Raji (cell line): ENCODE measurements around the gene KIF16B.

Experiments
- POLR2A ChIP-seq: IDR thresholded peaks from 2 replicates; pipeline ENCODE4 v1.6.1; 2011; ENCODE audit warnings: low read depth, low read length, control low read depth; ENCODE audit not compliant: insufficient read depth

KIF16B gene

DNA sequence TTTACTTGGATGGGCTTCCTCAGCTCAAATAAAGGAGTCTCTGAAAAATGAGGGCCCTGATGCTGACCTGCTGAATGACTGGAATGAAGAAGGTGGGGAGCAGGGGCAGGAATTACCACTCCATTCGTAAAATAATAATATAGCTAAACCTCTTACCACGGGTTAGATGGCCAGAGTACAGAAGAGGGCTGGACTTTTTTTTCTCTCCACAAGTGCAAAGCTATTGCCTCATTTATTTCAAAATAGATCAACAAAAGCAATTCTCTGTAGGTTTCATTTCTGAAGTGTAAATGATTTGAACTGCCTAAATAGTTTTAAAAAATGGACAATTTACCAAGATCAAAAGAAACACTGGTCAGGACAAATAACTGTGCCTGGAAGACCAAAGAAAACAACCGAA is 256.7 kb downstream of the KIF16B start:
- TF ChIP-seq POLR2A: no peak

DNA sequence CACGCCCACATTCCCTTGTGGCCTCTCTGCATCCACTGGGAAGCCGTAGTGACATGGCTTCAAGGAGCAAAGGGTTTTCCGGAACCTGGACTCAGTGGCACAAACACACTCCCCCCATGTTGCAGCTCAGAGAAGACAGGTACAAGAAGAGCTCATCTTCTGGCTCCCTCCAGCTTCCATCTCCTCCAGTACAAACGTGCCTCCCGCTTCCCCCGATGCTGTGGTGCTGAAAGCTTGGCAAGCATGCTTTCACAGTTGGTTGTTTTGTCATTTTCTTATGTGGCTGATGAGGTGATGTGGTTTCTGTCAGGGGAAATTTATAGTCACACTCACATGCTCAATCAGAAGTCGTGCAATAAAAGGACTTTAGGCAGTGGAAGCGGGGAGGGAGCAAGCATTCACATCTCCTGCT is 258.5 kb downstream of the KIF16B start:
- TF ChIP-seq POLR2A: no peak

DNA sequence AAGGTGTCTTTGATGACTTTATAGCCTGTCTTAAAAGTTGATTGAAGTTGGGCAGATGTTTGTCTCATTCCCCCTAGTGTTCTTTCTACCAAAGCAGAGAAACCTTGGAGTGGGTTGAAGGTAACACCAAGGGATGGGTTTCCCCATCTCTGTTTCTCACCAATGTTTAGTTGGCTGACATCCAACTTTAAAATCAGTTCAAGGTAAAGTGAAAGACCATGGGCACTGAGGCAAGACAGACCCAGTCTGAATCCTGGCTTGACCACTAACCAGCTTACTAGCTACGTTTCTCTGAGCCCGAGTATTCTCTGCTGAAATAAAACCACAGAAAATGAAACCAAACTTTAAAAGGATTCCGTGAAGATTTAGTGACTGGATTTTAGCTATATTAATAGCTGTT is 258.9 kb downstream of the KIF16B start:
- TF ChIP-seq POLR2A: no peak

DNA sequence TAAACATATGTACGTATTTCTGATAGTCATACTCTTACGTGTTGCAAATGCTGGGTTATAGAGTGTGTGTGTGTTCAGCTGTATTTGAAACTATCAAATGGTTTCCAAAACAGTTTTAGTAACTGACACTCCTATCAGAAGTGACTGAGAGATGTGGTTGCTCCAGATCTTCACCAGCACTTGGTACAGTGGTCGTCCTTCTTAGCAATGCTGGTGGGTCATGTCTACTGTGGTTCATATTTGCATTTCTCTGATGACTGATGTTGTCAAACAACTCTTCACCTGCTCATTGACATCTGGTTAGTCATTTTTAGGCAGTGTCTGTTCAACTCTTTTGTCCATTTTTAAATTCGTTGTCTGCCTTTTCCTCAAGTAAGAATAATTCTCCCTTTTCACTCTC is 259.3 kb downstream of the KIF16B start:
- no peak for TF ChIP-seq POLR2A

DNA sequence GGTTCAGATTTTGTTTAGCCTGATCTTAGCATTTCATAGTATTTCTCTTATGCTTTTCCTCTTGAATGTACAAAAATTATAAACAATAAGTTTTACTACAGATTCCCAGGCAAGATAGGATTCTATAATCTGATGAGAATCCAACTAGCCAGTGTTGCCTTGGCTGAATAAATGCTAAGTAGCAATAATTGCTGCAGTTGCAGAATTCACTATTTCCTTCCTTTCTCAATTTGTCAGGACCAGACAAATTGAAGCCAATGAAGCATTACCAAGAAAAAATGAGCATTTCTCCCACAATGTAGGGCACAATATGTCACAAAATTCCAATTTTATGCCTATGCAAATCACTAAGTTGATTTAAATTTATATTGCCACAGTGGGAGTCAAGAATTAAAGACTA is 260.2 kb downstream of the KIF16B start:
- TF ChIP-seq POLR2A: no peak

DNA sequence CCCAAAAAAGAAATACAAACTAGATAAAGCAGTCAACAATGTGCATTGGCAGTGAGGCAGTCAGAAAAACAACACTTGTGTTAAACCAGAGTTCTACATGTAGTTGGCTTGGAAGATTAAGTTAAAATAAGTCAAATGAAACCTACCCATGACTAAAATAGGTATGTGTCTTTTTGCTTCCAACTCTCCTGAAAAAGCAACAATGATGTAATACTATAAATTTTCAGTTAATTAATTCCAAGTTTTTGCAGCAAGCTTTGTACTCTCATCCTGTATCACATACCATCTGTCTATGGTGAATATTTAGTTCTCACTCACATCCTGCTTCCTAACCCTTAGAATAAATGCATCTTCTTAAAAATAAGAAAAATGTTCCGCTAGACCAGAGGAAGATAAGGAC is 261.5 kb downstream of the KIF16B start:
- no peak for TF ChIP-seq POLR2A

DNA sequence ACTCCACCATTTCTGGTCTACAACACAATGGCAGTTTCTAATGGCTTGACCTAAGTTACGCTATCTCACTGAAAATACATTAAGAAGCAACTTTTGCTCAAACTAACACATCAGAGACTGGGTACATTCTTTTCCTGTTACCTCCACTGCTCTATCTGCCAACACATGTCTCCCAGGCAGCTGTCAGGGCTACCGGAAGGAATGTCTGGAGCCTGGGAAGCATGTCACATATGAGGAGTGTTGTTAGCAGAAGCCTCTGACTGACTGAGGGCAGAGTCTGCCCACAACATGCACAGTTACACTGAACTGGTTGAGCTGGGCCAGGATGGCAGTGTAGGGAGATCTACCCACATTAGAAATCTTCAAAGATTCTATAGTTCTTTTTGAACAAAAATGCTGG is 264.5 kb downstream of the KIF16B start:
- no peak for TF ChIP-seq POLR2A

DNA sequence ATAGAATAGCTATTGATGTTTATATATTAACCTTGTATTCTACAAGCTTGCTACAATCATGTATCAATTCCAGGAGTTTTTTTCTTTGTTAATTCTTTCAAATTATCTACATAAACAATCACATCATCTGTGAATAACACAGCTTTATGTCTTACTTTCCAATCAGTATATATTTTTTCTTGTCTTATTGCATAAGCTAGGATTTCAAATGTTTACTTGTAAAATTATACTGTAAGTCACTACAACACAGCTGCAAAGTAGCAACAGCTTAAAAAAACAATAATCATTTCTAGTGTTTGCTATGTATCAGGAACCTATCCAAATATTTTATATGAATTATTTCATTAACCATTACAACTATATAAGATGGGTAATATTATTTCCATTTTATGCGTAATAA is 270.4 kb downstream of the KIF16B start:
- TF ChIP-seq POLR2A: no peak

DNA sequence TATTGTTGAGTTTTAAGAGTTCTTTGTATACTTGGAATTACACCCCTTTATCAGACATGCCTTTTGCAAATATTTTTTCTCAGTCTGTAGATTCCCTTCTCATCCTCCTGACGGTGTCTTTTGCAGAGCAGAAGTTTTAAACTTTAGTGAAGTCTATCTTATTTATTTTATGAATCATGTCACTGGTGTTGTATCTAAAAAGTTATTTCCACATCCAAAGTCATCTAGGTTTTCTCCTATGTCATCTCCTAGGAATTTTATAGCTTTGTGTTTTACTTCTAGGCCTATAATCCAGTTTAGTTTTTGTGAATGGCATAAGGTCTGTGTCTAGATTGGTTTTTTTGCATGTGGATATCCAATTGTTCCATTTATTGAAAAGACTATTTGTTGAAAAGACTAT is 271.3 kb downstream of the KIF16B start:
- TF ChIP-seq POLR2A: no peak

DNA sequence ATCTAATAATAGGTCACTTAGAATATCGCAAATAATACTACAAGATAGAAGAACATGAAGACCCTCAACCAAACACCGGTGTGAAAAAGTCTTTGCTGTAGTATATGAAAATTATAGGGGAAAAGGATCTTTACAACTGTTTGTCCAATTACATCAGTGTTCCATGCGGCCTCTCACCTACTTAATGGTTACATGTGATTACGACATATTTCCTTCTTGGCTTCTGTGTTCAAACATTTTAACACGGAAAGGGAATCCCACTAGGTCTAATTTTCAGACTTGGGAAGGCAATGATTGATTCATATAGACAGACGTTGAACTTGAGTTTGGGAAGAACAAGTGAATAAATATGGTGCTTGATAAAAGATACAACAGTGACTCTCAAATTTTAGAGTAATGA is 273.4 kb downstream of the KIF16B start:
- TF ChIP-seq POLR2A: no peak

DNA sequence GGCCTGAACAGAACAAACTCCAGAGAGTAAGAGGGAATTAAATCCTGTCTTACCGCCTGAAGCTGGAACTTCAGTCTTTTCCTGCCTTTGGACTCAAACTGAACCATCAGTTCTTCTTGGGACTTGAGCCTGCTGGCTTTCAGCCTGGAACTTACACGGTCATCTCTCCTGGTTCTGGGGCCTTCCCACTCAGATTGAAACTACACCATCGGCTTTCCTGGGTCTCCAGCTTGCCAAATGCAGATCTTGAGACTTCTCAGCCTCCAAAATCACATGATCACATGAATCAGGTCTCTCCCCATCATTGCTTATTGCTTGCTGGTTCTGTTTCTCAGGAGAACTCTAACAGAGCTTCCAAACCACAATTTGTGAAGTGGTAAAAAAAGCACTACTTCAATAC is 276.3 kb downstream of the KIF16B start:
- no peak for TF ChIP-seq POLR2A

DNA sequence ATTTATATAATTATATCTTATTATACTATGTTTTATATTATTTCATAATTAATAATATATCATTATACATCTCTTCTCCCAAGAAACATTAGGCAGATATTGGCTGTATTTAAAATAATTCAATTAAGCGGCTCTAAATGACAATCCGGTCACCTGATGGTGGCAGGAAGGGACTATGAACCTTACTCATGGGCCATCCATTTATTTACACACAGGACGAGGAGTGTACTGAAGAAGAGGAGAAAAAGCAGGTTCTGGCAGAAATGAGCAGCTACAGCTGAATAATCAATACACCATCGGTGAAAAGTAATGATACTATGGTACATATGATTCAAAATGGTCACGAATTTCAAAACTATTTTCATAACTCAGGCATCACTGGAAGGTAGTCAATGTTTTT is 277.7 kb downstream of the KIF16B start:
- TF ChIP-seq POLR2A: no peak

DNA sequence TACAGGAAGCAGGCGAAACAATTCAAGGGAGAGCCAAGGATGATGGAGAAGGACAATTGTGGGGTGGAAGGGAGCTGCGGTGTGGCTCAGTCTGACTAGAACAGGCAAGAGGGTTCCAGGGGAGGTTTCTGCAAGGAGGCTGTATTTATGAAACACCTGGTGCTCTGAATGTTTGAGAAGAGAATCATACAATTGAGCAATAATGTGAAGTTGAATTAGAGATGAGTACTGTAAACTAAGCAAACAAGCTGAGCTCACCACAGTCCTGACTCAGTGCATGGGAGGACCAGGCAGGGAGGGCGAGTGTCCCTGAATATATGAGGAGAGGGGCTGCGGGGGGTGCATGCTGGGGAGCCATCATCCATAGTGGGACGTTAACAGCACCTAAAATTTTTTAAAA is 279.7 kb downstream of the KIF16B start:
- no peak for TF ChIP-seq POLR2A

DNA sequence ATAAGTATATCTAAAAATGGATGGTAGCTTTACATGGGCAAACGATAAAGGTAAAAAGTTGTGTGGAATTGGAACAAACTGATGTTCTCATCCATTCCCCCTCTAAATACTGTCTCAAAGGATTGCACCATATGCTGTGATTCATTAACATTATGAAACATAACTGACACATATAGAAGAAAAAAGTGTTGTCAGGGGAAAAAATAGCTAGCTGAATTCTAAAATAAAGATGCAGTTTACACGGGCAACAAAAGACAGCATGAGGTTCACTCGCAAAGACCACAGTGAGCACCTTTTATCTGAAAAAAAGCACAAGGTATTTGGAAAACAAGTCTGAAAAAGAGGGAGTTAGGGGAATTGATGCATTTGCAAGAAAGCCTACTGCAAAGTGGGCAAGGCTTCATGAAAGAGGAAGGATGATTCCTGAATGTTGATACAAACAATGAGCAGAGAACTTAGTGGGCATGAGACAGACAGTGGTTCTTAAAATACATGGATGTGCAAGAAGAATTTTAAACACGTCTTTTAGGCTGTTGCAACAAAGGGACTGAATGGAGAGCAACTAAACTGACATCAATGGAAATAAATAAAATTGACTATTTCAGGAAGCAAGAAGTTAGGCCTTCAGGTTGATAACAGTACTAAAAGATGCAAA is 280.9 kb downstream of the KIF16B start:
- TF ChIP-seq POLR2A: no peak

DNA sequence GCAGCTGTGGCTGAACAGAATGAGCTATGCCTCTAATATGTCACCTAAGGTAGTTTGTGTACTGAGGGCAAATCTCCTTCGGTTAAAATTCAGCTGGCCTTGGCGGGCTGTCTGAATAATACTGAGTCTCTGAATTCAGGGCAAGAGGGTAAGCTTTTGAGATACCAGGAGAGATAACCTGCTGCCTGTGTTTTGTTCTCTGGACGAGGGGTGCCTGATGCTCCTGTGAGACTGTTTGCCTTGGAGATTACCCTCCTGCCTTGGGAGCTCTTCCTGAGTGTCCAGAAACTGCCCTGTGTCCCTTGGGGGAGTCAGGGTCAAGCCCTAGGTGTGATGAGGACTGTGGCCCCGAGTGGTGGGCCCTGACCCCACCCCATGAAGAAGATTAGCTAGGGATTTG is 282.9 kb downstream of the KIF16B start:
- no peak for TF ChIP-seq POLR2A

DNA sequence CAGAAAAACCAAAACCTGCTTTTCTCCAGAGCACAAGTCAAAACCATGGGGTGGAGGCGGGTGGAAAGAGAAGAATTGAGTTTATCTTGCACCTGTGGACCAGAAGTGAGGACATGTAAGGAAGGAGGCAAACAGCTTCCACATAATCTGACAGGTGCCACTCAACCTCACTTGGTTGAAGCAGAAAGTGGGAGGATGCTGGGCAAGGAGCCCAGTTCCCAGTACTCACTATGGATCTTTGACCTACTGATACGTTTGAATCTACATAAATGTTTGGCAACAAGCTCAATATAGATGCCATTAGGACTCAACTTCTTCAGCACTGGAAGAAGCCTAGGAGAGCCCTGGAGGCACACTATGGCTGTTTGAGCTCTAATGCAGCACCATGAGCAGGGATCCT is 285.5 kb downstream of the KIF16B start:
- TF ChIP-seq POLR2A: no peak

DNA sequence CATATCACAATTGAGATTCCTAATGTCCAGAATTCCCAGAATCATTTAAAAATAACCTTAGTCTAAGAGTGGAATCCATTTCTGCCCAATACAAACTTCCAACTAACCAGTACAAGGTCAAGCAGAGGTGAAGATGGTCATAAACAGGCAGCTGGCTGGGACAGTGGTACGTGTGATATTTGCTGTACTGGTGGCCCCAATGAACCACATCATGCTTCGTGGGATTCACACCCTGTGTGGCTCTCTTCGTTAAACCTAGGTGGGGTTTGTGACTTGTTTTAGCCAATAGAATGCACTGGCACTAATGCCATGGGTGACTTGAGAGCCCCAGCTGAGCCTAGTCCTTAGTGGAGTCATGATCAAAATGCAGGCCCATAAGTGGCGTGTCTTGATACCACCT is 286.6 kb downstream of the KIF16B start:
- TF ChIP-seq POLR2A: no peak
